Duodenal mucosa (tissue), 2 donors: ENCODE results near the gene CCDC157.

Experiments
- H3K27ac ChIP-seq: one replicate; pipeline ENCODE4 v1.7.0; 2013; ENCODE audit warnings: low read depth, low read length
- H3K27me3 ChIP-seq, 2 donors: one replicate each; pipeline ENCODE4 v1.7.0; 2013; ENCODE audit warnings: low read length in 2 of 2, control low read depth in 1 of 2; ENCODE audit not compliant: insufficient read depth in 2 of 2, control insufficient read depth in 1 of 2
- H3K36me3 ChIP-seq, 2 donors: one replicate each; pipeline ENCODE4 v1.7.0; 2013; ENCODE audit warnings: low read length in 2 of 2, control low read depth in 1 of 2; ENCODE audit not compliant: insufficient read depth in 2 of 2, control insufficient read depth in 1 of 2
- H3K4me1 ChIP-seq, 2 donors: one replicate each; pipeline ENCODE4 v1.7.0; 2013; ENCODE audit warnings: low read length in 2 of 2, control low read depth in 1 of 2; ENCODE audit not compliant: insufficient read depth in 2 of 2, control insufficient read depth in 1 of 2
- H3K4me3 ChIP-seq, 2 donors: one replicate each; pipeline ENCODE4 v1.7.0; 2013; ENCODE audit warnings: low read length in 2 of 2, low read depth in 1 of 2
- H3K9ac ChIP-seq, 2 donors: one replicate each; pipeline ENCODE4 v1.7.0; 2013; ENCODE audit warnings: low read length in 2 of 2, low read depth in 1 of 2
- H3K9me3 ChIP-seq, 2 donors: one replicate each; pipeline ENCODE4 v1.7.0; 2013; ENCODE audit warnings: low read length in 2 of 2, control low read depth in 1 of 2; ENCODE audit not compliant: control insufficient read depth in 1 of 2

CCDC157 gene

GRCh38 chr22:30356449-30357235 is at the start of gene CCDC157, which contains the start of gene SF3A1:
Gene CCDC157, plus strand, starts transcription at chr22:30357007. Its CDS starts 8,994 bp downstream, at chr22:30366001.
Gene SF3A1, minus strand, starts transcription at chr22:30356894. Its CDS starts 102 bp downstream, at chr22:30356792.
- H3K9ac ChIP-seq, result peak within 1 kb of the TSS; percentile 89 to 96

GRCh38 chr22:30307041-30307574 is 49.7 kb upstream of the CCDC157 start:
- Histone ChIP-seq H3K4me1 (peaks cover 89 to 94% of the 10 kb centered on the region in 2 donors), H3K27ac (no peak overlapping the region), H3K36me3 (peaks cover 0 to 11% of the 10 kb centered on the region in 2 donors), H3K9me3 (no peaks in the 10 kb centered on the region), H3K4me3 (no peak overlapping the region), H3K9ac (peak overlapping the region in 1 of 2 donors; percentile 13), H3K27me3 (no peaks in the 10 kb centered on the region)

More at GRCh38 chr22:30356449-30357235, at the start of gene CCDC157, which contains the start of gene SF3A1:
- H3K27ac ChIP-seq, result peak within 1 kb of the TSS; percentile 98
- H3K9me3 ChIP-seq, result no peaks in the 10 kb centered on the region
- H3K4me1 ChIP-seq, result peaks cover 23 to 29% of the 10 kb centered on the region in 2 donors
- H3K36me3 ChIP-seq, result peaks cover 13 to 19% of the 10 kb centered on the region in 2 donors
- H3K4me3 ChIP-seq, result peak within 1 kb of the TSS; percentile 95 to 96
- H3K27me3 ChIP-seq, result no peaks in the 10 kb centered on the region

GRCh38 chr22:30308093-30308492 is 48.7 kb upstream of the CCDC157 start:
- Histone ChIP-seq H3K27me3 (no peaks in the 10 kb centered on the region), H3K9ac (no peak overlapping the region), H3K9me3 (no peaks in the 10 kb centered on the region), H3K4me1 (peaks cover 90 to 92% of the 10 kb centered on the region in 2 donors), H3K27ac (no peak overlapping the region), H3K4me3 (no peak overlapping the region), H3K36me3 (peaks cover 0 to 11% of the 10 kb centered on the region in 2 donors)

- no peaks in the 10 kb centered on the region for H3K27me3 ChIP-seq
- H3K4me3 ChIP-seq, result no peak overlapping the region
- peaks cover 85 to 89% of the 10 kb centered on the region in 2 donors for H3K4me1 ChIP-seq
- no peak overlapping the region for H3K27ac ChIP-seq
- H3K36me3 ChIP-seq, result peaks cover 0 to 6% of the 10 kb centered on the region in 2 donors
- no peaks in the 10 kb centered on the region for H3K9me3 ChIP-seq
- peak overlapping the region in 1 of 2 donors; percentile 15 for H3K9ac ChIP-seq
Observed at GRCh38 chr22:30308518-30309230, 48.1 kb upstream of the CCDC157 start.

- H3K4me1 ChIP-seq, result peaks cover 76 to 85% of the 10 kb centered on the region in 2 donors
- peak overlapping the region; percentile 0 to 10 for H3K9ac ChIP-seq
- H3K27ac ChIP-seq, result peak overlapping the region; percentile 43
- no peaks in the 10 kb centered on the region for H3K36me3 ChIP-seq
- peak overlapping the region in 1 of 2 donors; percentile 9 for H3K4me3 ChIP-seq
- no peaks in the 10 kb centered on the region for H3K9me3 ChIP-seq
- no peaks in the 10 kb centered on the region for H3K27me3 ChIP-seq
Observed at GRCh38 chr22:30309951-30310741, 46.7 kb upstream of the CCDC157 start.

GRCh38 chr22:30310881-30311771 is 45.7 kb upstream of the CCDC157 start:
- H3K4me3 ChIP-seq, result no peak overlapping the region
- peaks cover 66 to 82% of the 10 kb centered on the region in 2 donors for H3K4me1 ChIP-seq
- no peaks in the 10 kb centered on the region for H3K9me3 ChIP-seq
- no peaks in the 10 kb centered on the region for H3K27me3 ChIP-seq
- H3K36me3 ChIP-seq, result no peaks in the 10 kb centered on the region
- peak overlapping the region; percentile 10 for H3K27ac ChIP-seq
- peak overlapping the region in 1 of 2 donors; percentile 0 for H3K9ac ChIP-seq

GRCh38 chr22:30312053-30312452 is 44.8 kb upstream of the CCDC157 start:
- Histone ChIP-seq H3K9me3 (no peaks in the 10 kb centered on the region), H3K4me3 (no peak overlapping the region), H3K4me1 (peaks cover 57 to 77% of the 10 kb centered on the region in 2 donors)

GRCh38 chr22:30313527-30314363 is 43.1 kb upstream of the CCDC157 start:
- Histone ChIP-seq H3K27me3 (no peaks in the 10 kb centered on the region), H3K4me3 (no peak overlapping the region), H3K9ac (no peak overlapping the region), H3K36me3 (peaks cover 0 to 8% of the 10 kb centered on the region in 2 donors), H3K27ac (no peak overlapping the region), H3K9me3 (no peaks in the 10 kb centered on the region), H3K4me1 (peaks cover 51 to 63% of the 10 kb centered on the region in 2 donors)

More at GRCh38 chr22:30312053-30312452, 44.8 kb upstream of the CCDC157 start:
- no peak overlapping the region for H3K9ac ChIP-seq
- peak overlapping the region; percentile 1 for H3K27ac ChIP-seq
- H3K36me3 ChIP-seq, result no peaks in the 10 kb centered on the region
- no peaks in the 10 kb centered on the region for H3K27me3 ChIP-seq
